PC-9 (cell line): ENCODE results near the gene DAB1.

ENCODE experiments used
- CTCF ChIP-seq: fragments of 200-600 bp; sonication (generic); conservative IDR thresholded peaks from 2 replicates; pipeline ENCODE4 v1.6.1; 2017; ENCODE audit warnings: mixed run types, antibody characterized with exemption, mild to moderate bottlenecking, moderate library complexity
- EZH2 ChIP-seq: fragments of 200-600 bp; sonication (generic); IDR thresholded peaks from 2 replicates; pipeline ENCODE4 v1.8.0; 2017; ENCODE audit warnings: antibody characterized with exemption, low read depth

DNA sequence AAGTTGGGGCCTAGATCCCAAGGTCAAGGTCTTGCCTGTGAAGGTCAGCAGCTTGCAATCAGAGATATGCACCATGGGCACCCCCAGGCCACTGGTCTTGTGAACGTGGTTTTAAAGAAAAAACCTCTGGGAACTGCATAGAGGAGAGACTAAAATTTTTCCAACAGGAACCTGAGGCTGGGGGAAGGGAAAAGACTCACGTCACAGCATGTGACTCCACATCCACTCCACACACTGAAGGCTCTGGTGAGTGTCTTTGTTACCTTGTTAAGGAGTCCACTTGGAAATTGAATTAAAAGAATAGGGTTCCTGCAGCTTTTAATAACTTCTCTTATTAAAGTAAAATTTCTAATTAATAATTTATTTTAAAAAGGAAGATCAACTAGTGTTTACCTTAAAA, 224.9 kb downstream of the DAB1 start:
- TF ChIP-seq CTCF = no peak
- TF ChIP-seq EZH2 = no peak
